ENCODE results near the gene SH3BP5.

Gene SH3BP5

GRCh38 chr3:15294929-15295328, 37.5 kb downstream of the SH3BP5 start:
- no peak for DNase-seq

DNA sequence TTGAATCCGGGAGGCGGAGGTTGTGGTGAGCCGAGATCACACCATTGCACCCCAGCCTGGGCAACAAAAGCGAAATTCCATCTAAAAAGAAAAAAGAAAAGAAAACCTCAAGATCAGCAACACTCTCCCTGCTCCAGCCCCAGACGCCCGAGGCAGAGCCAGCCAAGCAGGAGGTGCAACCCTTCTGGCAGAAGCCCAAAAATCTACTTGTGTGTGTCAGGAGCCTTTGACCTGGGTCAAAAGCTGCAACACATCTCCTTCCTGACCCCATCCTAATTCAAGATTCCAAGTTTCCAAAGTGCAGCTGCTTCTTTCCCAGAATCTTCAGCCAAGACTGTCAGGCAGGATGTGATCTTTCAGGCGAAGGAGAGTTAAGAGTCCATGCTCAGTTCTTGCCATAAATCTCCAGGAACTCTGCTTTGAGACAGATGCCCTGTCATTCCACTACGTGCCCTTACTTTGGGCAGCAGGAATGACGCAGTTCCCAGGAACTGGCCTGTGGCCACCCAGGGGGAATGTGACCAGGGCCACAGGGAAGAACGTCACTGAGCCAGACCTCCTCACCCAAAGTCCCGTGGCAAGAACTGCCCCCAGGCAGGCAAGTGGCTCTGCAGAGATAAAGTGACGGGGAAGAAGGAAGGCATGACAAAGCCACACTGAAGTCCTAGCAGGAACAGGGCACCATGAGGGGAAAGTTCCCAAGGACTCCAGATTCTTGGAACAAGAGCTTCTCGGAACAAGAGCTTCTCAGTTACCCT, 39.4 kb downstream of the SH3BP5 start:
- DNase-seq, result no peak

GRCh38 chr3:15291589-15292541, 40.5 kb downstream of the SH3BP5 start:
- peak; percentile 67 for DNase-seq

- DNase-seq, result no peak
Measured at GRCh38 chr3:15290736-15291135, 41.6 kb downstream of the SH3BP5 start.

- DNase-seq, result no peak
Measured at GRCh38 chr3:15289661-15290060, 42.7 kb downstream of the SH3BP5 start.

- no peak for DNase-seq
Measured at GRCh38 chr3:15288331-15289035, 43.9 kb downstream of the SH3BP5 start.

DNA sequence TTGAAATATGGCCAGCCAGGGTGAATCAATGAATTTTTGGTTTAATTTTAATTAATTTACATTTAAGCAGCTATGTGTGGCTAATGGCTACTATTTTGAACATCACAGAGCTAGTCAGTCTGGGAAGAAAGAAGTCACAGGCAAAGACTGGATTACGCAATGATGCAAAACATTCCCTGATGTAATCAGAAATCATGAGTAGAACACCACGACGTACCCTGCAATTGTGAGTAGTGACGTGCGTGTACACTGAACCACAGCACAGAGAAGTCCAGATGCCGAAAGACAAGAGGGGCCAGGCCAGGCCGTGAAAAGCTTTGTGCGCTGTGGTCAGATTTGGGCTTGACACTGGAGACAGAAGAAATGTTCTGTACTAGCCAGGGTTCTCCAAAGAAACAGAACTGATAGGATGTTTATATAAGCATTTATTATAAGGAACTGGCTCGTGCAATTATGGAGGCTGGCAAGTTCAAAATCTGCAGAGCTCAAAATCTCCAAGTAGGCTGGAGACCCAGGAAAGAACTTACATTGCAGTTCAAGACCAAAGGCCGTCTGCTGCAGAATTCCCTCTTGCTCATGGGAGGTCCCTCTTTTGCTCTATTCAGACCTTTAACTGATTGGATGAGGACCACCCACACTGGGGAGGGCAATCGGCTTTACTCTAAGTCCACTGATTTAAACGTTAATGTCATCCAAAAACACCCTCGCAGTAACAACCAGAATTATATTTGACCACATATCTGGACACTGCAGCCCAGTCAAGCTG, 44.6 kb downstream of the SH3BP5 start:
- DNase-seq, result no peak

- no peak for DNase-seq
Measured at GRCh38 chr3:15286022-15286421, 46.4 kb downstream of the SH3BP5 start.

- no peak for DNase-seq
Measured at GRCh38 chr3:15284121-15284889, 48.1 kb downstream of the SH3BP5 start.

- no peak for DNase-seq
Measured at GRCh38 chr3:15283702-15284101, 48.7 kb downstream of the SH3BP5 start.

- DNase-seq, result no peak
Measured at GRCh38 chr3:15281817-15282216, 50.6 kb downstream of the SH3BP5 start.

DNA sequence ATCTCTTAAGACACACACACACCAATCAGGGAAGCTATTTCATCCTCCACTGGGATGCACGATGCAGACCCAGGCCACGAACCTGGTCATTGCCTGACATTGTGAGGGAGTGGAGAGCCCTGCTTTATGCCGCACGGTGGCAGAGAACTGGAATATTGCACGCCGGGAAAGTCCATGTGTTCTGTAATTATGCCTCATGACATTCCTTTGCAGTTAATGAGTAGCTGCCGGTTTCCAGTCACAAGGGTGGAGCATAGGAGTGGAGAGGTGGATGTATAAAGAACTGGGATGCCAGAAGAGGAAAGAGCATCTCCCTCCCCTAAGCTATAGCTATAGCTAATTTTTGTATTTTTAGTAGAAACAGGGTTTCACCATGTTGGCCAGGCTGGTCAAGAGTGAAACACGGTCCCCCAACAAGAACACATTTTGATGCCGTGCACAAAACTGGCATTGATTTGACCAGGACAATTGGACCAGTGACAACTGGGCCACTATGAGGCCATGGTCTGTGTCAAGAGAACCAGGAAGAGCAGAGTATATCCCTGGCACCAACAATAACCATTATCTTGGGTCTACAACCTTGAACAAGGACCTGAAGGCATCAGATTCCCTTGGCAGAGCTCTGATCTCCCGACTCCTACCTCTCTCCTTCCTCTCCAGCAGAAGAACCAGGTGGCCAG, 51.4 kb downstream of the SH3BP5 start:
- no peak for DNase-seq

DNA sequence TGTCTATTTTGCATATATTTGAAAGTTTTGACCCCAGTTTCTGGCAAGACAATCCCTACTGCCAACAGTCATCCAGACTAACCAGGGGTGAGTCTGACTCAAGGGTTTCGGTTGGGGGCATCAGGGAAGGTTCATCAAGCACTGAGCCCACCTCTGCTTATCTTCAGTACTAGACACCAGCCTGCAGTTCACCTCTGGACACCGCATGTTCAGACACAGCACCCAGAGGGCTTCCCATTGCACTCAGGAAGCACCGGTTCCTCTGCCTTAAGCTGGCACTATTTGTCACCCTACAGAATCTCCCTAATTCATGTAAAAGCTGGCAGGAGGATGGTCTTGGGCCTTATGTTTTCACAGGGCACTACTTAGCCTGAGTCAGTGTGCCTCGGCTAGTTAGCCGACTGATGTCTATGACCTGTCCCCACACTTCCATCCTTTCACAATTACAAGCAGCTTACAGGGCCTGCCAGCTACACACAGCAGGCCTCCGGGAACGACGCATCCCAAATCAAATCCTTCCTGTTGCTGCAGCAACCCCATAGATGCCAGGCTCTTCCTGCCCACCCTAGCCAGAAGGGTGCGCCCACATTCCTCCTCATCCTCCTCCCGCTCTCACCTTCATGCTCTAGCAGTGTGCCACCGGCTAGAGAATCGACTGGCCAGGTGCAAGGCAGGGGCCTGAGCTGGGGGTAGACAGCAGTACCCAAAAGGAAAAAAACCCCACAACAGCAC, 52.5 kb downstream of the SH3BP5 start:
- DNase-seq, result no peak

DNA sequence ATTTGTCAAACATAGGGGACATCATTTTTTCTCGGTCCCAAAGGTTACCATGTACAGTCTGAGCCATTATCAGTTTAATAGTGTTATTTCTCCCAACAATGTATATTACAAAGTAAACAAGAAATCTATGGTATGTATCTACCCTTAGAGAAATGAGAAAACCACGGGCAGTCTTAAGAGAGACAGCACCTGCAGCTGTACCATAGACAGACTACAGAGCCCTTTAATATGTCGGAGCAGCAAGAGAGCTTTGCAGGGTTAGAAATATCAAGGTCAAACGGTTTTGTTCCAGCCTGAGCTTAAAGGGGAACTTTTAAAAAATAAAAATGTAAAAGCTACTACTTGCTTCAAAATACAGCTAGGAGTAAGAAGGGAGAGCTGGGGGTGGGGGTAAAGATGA, 53.2 kb downstream of the SH3BP5 start:
- no peak for DNase-seq

DNA sequence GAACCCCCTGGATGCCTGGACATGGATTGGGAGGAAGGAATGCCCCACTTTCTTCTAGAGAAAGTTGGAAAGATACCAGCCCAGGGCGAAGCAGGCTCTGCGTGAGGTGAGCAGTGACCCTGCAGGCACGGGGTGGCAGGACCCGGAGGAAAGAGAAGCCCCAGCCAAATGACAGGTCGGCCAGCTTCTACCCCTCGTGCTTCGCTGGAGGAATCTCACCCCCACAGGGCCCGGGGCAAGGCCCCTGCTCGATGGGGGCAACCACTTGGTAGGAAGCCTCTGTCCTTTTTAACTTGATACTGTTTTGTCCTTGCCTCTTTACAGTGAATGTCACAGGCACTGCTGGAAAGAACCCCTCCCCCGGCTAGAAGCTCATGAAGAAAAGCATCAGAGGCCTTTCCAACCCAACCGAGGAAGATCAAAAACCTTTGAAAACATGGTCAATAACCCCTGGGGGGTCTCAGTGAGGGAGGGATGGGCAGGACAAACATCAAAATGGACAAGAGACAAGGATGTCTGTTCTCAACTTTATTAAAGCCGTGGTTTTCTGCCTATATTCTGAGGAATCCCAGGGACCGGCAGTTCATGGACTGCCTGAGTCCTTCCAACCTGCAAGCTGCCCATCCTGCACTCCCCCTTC, 54.4 kb downstream of the SH3BP5 start:
- no peak for DNase-seq

DNA sequence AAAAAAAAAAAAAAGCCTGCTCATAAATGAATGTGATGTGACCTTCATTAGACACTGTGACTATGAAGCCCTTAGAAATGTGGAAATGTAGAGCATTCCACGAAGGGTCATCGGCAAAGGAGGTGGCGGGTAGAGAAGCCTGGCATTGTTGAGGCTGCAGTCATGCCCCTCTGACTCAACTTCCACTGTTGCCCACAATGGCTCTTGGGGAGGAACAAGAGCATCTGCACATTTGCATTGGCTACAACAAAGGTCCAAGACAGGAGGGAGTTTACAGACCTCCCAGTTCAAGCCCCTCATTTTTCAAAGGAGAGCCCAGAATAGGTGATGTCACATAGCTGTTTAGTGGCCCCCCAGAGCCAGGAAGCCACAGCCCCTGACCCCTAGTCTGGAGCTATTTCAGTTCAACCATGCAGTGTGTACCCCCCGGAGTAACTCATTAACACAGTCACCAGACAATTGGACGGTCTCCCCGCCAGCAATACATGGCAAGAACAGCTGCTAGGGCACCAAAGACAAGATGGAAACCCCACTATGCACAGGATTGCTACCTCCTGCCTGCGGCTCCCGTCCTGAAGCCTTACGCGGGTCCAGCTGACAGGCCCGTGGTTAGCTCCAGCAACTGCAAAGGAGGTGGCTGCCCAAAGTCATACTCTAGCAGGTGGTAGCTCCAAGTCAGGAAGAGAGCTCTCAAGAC, 56.2 kb downstream of the SH3BP5 start:
- no peak for DNase-seq

DNA sequence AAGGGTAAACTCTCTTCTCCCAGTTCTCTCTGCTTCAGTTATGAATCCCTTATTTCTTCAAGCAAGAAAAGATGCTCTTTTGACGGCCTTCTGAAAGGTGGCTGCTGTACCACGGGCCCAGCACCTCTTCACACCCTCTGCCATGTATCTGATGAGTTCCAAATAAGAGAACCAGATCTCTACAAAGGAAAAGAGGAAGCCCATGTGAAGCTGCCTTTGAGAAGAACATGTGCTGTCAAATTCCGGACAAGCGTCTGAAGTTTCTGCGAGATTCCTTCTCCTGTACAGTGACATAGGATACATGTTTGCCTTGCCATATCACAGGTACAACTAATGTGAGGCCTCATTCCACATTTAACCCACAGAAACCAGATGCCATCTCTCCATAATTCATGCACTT, 59.2 kb downstream of the SH3BP5 start:
- DNase-seq, result no peak

DNA sequence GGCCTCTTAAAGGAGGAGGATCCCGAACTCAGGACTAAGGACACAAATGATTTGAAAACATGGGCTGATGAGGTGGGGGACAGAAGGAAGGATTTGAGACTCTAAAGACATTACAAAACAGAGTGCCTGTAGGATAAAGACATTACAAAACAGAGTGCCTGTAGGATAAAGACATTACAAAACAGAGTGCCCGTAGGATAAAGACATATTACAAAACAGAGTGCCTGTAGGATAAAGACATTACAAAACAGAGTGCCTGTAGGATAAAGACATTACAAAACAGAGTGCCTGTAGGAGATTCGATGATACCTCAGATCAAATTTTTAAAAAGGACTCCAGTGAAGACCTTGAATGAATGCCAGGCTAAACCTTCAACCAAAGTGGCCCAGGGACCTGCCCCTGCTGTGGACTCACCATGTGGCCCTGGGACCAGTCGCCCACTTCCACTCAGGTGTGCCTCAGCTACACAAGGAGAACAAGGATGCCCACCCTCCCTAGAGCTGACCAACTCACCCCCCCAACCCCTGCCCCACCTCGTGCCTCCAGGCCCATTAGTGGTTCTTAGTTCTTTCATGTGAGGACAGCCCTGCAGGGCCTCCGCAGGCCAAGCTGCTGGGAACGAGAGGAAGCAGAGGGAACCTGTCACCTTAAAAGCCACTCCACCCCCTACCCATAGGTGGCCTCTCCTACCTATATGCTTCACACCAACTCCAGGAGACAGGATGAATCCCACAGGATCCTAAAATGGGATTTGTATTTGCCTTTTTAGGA, 59.8 kb downstream of the SH3BP5 start:
- DNase-seq, result no peak

Measured in activated T-cell treated with anti-CD3 and anti-CD28 coated beads, Interleukin-2, amount 50 U/mL, for 1 hour (primary cell).